SK-N-DZ (cell line): ENCODE measurements around the gene SELENOO.

ENCODE experiments used
- DNase-seq: peaks from one replicate; pipeline ENCODE4 v3.0.0-alpha.2; 2015; ENCODE audit warnings: low spot score

The SELENOO gene

GRCh38 chr22:50264946-50265669 is 64.3 kb downstream of the SELENOO start:
- DNase-seq, result no peak

GRCh38 chr22:50266994-50267393 is 66.2 kb downstream of the SELENOO start:
- no peak for DNase-seq
